GM12878 (cell line): ENCODE data around the gene COPS7A. TPM values are rescaled to one million over a fixed set of nuclear protein-coding genes. Genes with fewer than 3 reads are reported as not detected.

Source experiments
- BMI1 ChIP-seq: fragments of 450-650 bp; IDR thresholded peaks from 2 replicates; pipeline ENCODE4 v1.6.1; 2016; ENCODE audit warnings: mild to moderate bottlenecking, moderate library complexity, borderline replicate concordance
- E2F8 ChIP-seq: fragments of 450-650 bp; IDR thresholded peaks from 2 replicates; pipeline ENCODE4 v1.6.1; 2018; ENCODE audit warnings: mild to moderate bottlenecking, low read depth, moderate library complexity; ENCODE audit not compliant: partially characterized antibody
- HDAC6 ChIP-seq: fragments of 200-600 bp; sonication (generic); IDR thresholded peaks from one replicate; pipeline ENCODE4 v1.8.0; 2017; ENCODE audit warnings: antibody characterized with exemption; ENCODE audit not compliant: unreplicated experiment
- IKZF1 ChIP-seq: fragments of 450-650 bp; conservative IDR thresholded peaks from 2 replicates; pipeline ENCODE4 v1.6.1; 2017; ENCODE audit warnings: antibody characterized with exemption, mild to moderate bottlenecking
- KLF5 ChIP-seq: fragments of 450-650 bp; IDR thresholded peaks from 2 replicates; pipeline ENCODE4 v1.6.1; 2014; ENCODE audit warnings: mild to moderate bottlenecking; ENCODE audit not compliant: partially characterized antibody
- MEF2A ChIP-seq: IDR thresholded peaks from 2 replicates; pipeline ENCODE4 v1.6.1; 2011; ENCODE audit warnings: low read depth, mild to moderate bottlenecking, low read length, moderate library complexity; ENCODE audit not compliant: insufficient read depth
- NFYB ChIP-seq: IDR thresholded peaks from 2 replicates; pipeline ENCODE4 v1.6.1; 2011; ENCODE audit warnings: low read depth, mild to moderate bottlenecking, low read length, improper control_type of control experiment, moderate library complexity; ENCODE audit not compliant: insufficient read depth
- NKRF ChIP-seq: fragments of 450-650 bp; conservative IDR thresholded peaks from 2 replicates; pipeline ENCODE4 v1.6.1; 2017; ENCODE audit warnings: mild to moderate bottlenecking, moderate library complexity
- NR2C2 ChIP-seq: IDR thresholded peaks from 2 replicates; pipeline ENCODE4 v1.6.1; 2011; ENCODE audit warnings: borderline replicate concordance, low read depth; ENCODE audit not compliant: control insufficient read depth, insufficient read length
- RAD21 ChIP-seq: IDR thresholded peaks from 2 replicates; pipeline ENCODE4 v1.6.1; 2011; ENCODE audit warnings: mild to moderate bottlenecking, low read depth, low read length, moderate library complexity; ENCODE audit not compliant: insufficient read depth
- WRNIP1 ChIP-seq: IDR thresholded peaks from 2 replicates; pipeline ENCODE4 v1.6.1; 2011; ENCODE audit warnings: low read depth, low read length, improper control_type of control experiment, borderline replicate concordance
- ZBED1 ChIP-seq: IDR thresholded peaks from 2 replicates; pipeline ENCODE4 v1.6.1; 2016; ENCODE audit warnings: borderline replicate concordance
- ZNF207 ChIP-seq: fragments of 450-650 bp; IDR thresholded peaks from 2 replicates; pipeline ENCODE4 v1.6.1; 2014; ENCODE audit warnings: antibody characterized with exemption, mild to moderate bottlenecking, borderline replicate concordance
- ZNF217 ChIP-seq: fragments of 450-650 bp; IDR thresholded peaks from 2 replicates; pipeline ENCODE4 v1.6.1; 2017; ENCODE audit warnings: antibody characterized with exemption, mild to moderate bottlenecking
- polyA plus RNA-seq, 11 experiments: library from polyadenylated mRNA; depleted of rRNA in 4 of 11; unstranded in 6 of 11; stranded (reverse) in 5 of 11; fragments of >200 nt; fragmentation: Nextera tagmentation in 4 of 11; fragmentation: Illumina TruSeq in 1 of 11; extraction: Ambion mirVana in 4 of 11; extraction: Trizol in 1 of 11; gene quantifications; 1 replicate in 1 of 11; 2 replicates in 10 of 11; pipeline versions ENCODE4 v1.2.1 to v1.2.3, GENCODE V29; 2011 to 2016; ENCODE audit warnings: inconsistent platforms in 2 of 11, missing spikeins in 2 of 11, low read depth in 1 of 11
- total RNA-seq, 4 experiments: library from RNA; depleted of rRNA in 3 of 4; stranded (reverse); fragments of >200 nt in 3 of 4; fragmentation: Illumina TruSeq in 1 of 4; extraction: Trizol in 1 of 4; gene quantifications; 2 replicates each; pipeline versions ENCODE4 v1.2.1 to v1.2.3, GENCODE V29; 2013 to 2021
- TF ChIP-seq, protein P1 (sequence below): fragments of 450-650 bp; IDR thresholded peaks from 2 replicates; pipeline ENCODE4 v1.6.1; 2016; ENCODE audit warnings: mild to moderate bottlenecking
- TF ChIP-seq, protein P2 (sequence below): IDR thresholded peaks from 2 replicates; pipeline ENCODE4 v1.6.1; 2012; ENCODE audit warnings: low read depth, low read length, improper control_type of control experiment

The COPS7A gene
- total and polyA plus RNA-seq, 10 of the 15 experiments (the other 5 are each of a cell fraction or from before 2014, with no cell fraction given): 25.7 to 74.0 (median 51.9) TPM

- TF ChIP-seq WRNIP1 (0 out of 2 replicates have a peak, but pooled peaks have one; percentile 31), MEF2A (no peak; the same call in 1 of the 2 replicates), E2F8 (peak; percentile 99), HDAC6 (no peak), BMI1 (no peak), NFYB (no peak), NKRF (peak; percentile 66), ZBED1 (no peak), ZNF207 (no peak), ZNF217 (no peak), RAD21 (no peak), NR2C2 (no peak), KLF5 (no peak), IKZF1 (peak; percentile 98)
- TF ChIP-seq, protein P1, sequence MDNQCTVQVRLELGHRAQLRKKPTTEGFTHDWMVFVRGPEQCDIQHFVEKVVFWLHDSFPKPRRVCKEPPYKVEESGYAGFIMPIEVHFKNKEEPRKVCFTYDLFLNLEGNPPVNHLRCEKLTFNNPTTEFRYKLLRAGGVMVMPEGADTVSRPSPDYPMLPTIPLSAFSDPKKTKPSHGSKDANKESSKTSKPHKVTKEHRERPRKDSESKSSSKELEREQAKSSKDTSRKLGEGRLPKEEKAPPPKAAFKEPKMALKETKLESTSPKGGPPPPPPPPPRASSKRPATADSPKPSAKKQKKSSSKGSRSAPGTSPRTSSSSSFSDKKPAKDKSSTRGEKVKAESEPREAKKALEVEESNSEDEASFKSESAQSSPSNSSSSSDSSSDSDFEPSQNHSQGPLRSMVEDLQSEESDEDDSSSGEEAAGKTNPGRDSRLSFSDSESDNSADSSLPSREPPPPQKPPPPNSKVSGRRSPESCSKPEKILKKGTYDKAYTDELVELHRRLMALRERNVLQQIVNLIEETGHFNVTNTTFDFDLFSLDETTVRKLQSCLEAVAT: peak; percentile 51
- TF ChIP-seq, protein P2, sequence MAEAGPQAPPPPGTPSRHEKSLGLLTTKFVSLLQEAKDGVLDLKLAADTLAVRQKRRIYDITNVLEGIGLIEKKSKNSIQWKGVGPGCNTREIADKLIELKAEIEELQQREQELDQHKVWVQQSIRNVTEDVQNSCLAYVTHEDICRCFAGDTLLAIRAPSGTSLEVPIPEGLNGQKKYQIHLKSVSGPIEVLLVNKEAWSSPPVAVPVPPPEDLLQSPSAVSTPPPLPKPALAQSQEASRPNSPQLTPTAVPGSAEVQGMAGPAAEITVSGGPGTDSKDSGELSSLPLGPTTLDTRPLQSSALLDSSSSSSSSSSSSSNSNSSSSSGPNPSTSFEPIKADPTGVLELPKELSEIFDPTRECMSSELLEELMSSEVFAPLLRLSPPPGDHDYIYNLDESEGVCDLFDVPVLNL: no peak
Measured at GRCh38 chr12:6688999-6689882, 34.6 kb upstream of the COPS7A start, which contains the start of gene ZNF384 (continued).
